GM12892 (cell line): ENCODE data around the gene GATB.

Experiments used
- POLR2A ChIP-seq: IDR thresholded peaks from 2 replicates; pipeline ENCODE4 v1.6.1; 2011; ENCODE audit warnings: low read depth, low read length, control low read depth
- POLR2AphosphoS5 ChIP-seq: IDR thresholded peaks from 2 replicates; pipeline ENCODE4 v1.6.1; 2011; ENCODE audit warnings: low read depth, low read length, control low read depth
- TAF1 ChIP-seq: IDR thresholded peaks from 2 replicates; pipeline ENCODE4 v1.6.1; 2011; ENCODE audit warnings: low read depth, mild to moderate bottlenecking, control low read depth, low read length, borderline replicate concordance

DNA sequence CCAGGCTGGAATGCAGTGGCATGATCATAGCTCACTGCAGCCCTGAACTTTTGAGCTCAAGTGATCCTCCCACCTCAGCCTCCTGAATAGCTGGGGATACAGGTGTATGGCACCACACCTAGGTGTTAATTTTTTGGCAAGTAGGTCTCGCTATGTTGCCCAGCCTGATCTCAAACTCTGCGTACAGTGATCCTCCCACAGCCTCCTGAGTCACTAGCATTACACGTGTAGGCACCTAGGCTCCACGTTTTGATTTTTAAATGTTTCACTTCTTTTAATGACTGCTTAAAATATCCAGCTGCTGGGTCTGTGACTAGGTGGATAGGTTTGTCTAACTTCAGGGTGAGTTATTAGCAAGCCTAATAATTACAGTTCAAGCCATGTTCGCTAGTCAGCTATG lies 44.5 kb downstream of the GATB start:
- TF ChIP-seq TAF1 (no peak), POLR2A (no peak), POLR2AphosphoS5 (no peak)
